Endodermal cell (in vitro differentiated cells): ENCODE measurements around the gene CELF1. TPM values are rescaled to one million over a fixed set of nuclear protein-coding genes. Genes with fewer than 3 reads are reported as not detected.

Experiments used
- DNase-seq: peaks from one replicate; pipeline ENCODE4 v3.0.0-alpha.2; 2017
- H3K27ac ChIP-seq: 2 replicates; pipeline ENCODE4 v1.5.1; 2013; ENCODE audit warnings: mild to moderate bottlenecking, low read depth, low read length, moderate library complexity
- H3K27me3 ChIP-seq: 2 replicates; pipeline ENCODE4 v1.6.1; 2013; ENCODE audit warnings: mild to moderate bottlenecking, low read length, moderate library complexity; ENCODE audit not compliant: insufficient read depth, control insufficient read depth, poor library complexity, severe bottlenecking
- H3K36me3 ChIP-seq: 2 replicates; pipeline ENCODE4 v1.7.0; 2013; ENCODE audit warnings: mild to moderate bottlenecking, low read length, moderate library complexity; ENCODE audit not compliant: control insufficient read depth, insufficient read depth
- H3K4me1 ChIP-seq: one replicate; pipeline ENCODE4 v1.7.0; 2013; ENCODE audit warnings: low read length; ENCODE audit not compliant: control insufficient read depth, insufficient read depth
- H3K4me3 ChIP-seq: 2 replicates; pipeline ENCODE4 v1.5.1; 2013; ENCODE audit warnings: mild to moderate bottlenecking, low read length, moderate library complexity
- H3K9ac ChIP-seq: 2 replicates; pipeline ENCODE4 v1.6.1; 2013; ENCODE audit warnings: mild to moderate bottlenecking, low read length, moderate library complexity; ENCODE audit not compliant: poor library complexity, severe bottlenecking; ENCODE audit errors: extremely low read depth
- H3K9me3 ChIP-seq: 2 replicates; pipeline ENCODE4 v1.6.1; 2013; ENCODE audit warnings: mild to moderate bottlenecking, low read length, moderate library complexity; ENCODE audit not compliant: control insufficient read depth
- H3K27ac Mint-ChIP-seq: 2 replicates; pipeline ENCODE4 v1.8.0; 2020; ENCODE audit warnings: mixed read lengths
- H3K27me3 Mint-ChIP-seq: 2 replicates; pipeline ENCODE4 v1.8.0; 2021; ENCODE audit warnings: mild to moderate bottlenecking, mixed read lengths; ENCODE audit not compliant: insufficient read depth
- H3K36me3 Mint-ChIP-seq: 2 replicates; pipeline ENCODE4 v1.8.0; 2020; ENCODE audit warnings: low read depth, mixed read lengths
- H3K4me1 Mint-ChIP-seq: 2 replicates; pipeline ENCODE4 v1.8.0; 2020; ENCODE audit warnings: mixed read lengths
- H3K4me3 Mint-ChIP-seq: 2 replicates; pipeline ENCODE4 v1.8.0; 2020; ENCODE audit warnings: mild to moderate bottlenecking, moderate library complexity, mixed read lengths
- H3K9me3 Mint-ChIP-seq: 2 replicates; pipeline ENCODE4 v1.8.0; 2020; ENCODE audit warnings: mild to moderate bottlenecking, mixed read lengths
- CTCF ChIP-seq: fragments of 200-600 bp; sonication (generic); conservative IDR thresholded peaks from 2 replicates; pipeline ENCODE4 v1.5.0; 2021; ENCODE audit warnings: antibody characterized with exemption, mild to moderate bottlenecking
- WGBS, 2 experiments: methylation state at CpG; one replicate each; pipeline versions ENCODE4 v1.1.5 to v1.1.7; 2013; ENCODE audit warnings: missing lambda C conversion rate in 2 of 2, mixed read lengths in 1 of 2; ENCODE audit not compliant: insufficient coverage in 1 of 2, insufficient read length in 1 of 2; 5-methylcytosine and 5-hydroxymethylcytosine counted together
- total RNA-seq, 2 donors: library from RNA; stranded (reverse); fragmentation: NEBNext Ultra II Directional in 1 of 2; extraction: Animal tissue kit (Norgen Biotek cat#: 25700) in 1 of 2; gene quantifications; 2 replicates in 1 of 2; 3 replicates in 1 of 2; pipeline ENCODE4 v1.2.1, GENCODE V29; 2021

The CELF1 gene
- total RNA-seq, 2 donors from 2014 or later = 202 to 205 TPM

- Histone ChIP-seq H3K36me3 (peaks cover 98% of the 10 kb centered on the region), H3K27ac (no peak overlapping the region), H3K9me3 (no peaks in the 10 kb centered on the region), H3K27me3 (no peaks in the 10 kb centered on the region), H3K9ac (no peak overlapping the region), H3K4me3 (no peak overlapping the region), H3K4me1 (peaks cover 20% of the 10 kb centered on the region)
- peak overlapping the region; percentile 45 for H3K27ac Mint-ChIP-seq
- DNase-seq = peak; percentile 58
- no peak overlapping the region for H3K4me3 Mint-ChIP-seq
- H3K36me3 Mint-ChIP-seq = peaks cover 75% of the 10 kb centered on the region
- no peaks in the 10 kb centered on the region for H3K9me3 Mint-ChIP-seq
- 85 to 88% methylated on average over 4 to 7 of the region's 7 CpGs for WGBS, 2 experiments
- no peaks in the 10 kb centered on the region for H3K27me3 Mint-ChIP-seq
- peaks cover 40% of the 10 kb centered on the region for H3K4me1 Mint-ChIP-seq
- TF ChIP-seq CTCF = no peak
Measured at GRCh38 chr11:47469361-47470179, 83.4 kb downstream of the CELF1 start.

GRCh38 chr11:47468598-47469214 lies 84.2 kb downstream of the CELF1 start:
- peaks cover 40% of the 10 kb centered on the region for H3K4me1 Mint-ChIP-seq
- Histone ChIP-seq H3K4me1 (peaks cover 20% of the 10 kb centered on the region), H3K9ac (no peak overlapping the region), H3K9me3 (no peaks in the 10 kb centered on the region), H3K4me3 (no peak overlapping the region), H3K36me3 (peaks cover 98% of the 10 kb centered on the region), H3K27ac (no peak overlapping the region), H3K27me3 (no peaks in the 10 kb centered on the region)
- no peaks in the 10 kb centered on the region for H3K27me3 Mint-ChIP-seq
- peaks cover 76% of the 10 kb centered on the region for H3K36me3 Mint-ChIP-seq
- TF ChIP-seq CTCF = no peak
- 82 to 87% methylated on average over 6 to 8 of the region's 8 CpGs for WGBS, 2 experiments
- no peak overlapping the region for H3K27ac Mint-ChIP-seq
- no peaks in the 10 kb centered on the region for H3K9me3 Mint-ChIP-seq
- H3K4me3 Mint-ChIP-seq = no peak overlapping the region
- DNase-seq = no peak

GRCh38 chr11:47467357-47467756 lies 85.6 kb downstream of the CELF1 start:
- no peak overlapping the region for H3K4me3 Mint-ChIP-seq
- Histone ChIP-seq H3K27me3 (no peaks in the 10 kb centered on the region), H3K9ac (no peak overlapping the region), H3K9me3 (no peaks in the 10 kb centered on the region), H3K36me3 (peaks cover 89% of the 10 kb centered on the region), H3K4me1 (peaks cover 20% of the 10 kb centered on the region), H3K4me3 (no peak overlapping the region), H3K27ac (peak overlapping the region; percentile 67)
- DNase-seq = peak; percentile 51
- peaks cover 67% of the 10 kb centered on the region for H3K36me3 Mint-ChIP-seq
- WGBS, 2 experiments = 93 to 95% methylated on average over 2 to 7 of the region's 7 CpGs
- H3K27ac Mint-ChIP-seq = peak overlapping the region; percentile 76
- no peak for TF ChIP-seq CTCF
- H3K4me1 Mint-ChIP-seq = peaks cover 40% of the 10 kb centered on the region
- H3K27me3 Mint-ChIP-seq = no peaks in the 10 kb centered on the region
- H3K9me3 Mint-ChIP-seq = no peaks in the 10 kb centered on the region
